DLD1 (cell line): Measurements from ENCODE around the gene TTLL5.
"Not testable (repeated sequence)": the region's sequence is repeated elsewhere in the genome, so short reads cannot be mapped to it uniquely, and the experiment has no call there.

ENCODE experiments used
- in situ Hi-C: cut with HindIII; loops from 2 replicates; pipeline ENCODE4 v1.10.0; 2017; ENCODE audit warnings: low sequenced_read_pairs

TTLL5 gene

DNA sequence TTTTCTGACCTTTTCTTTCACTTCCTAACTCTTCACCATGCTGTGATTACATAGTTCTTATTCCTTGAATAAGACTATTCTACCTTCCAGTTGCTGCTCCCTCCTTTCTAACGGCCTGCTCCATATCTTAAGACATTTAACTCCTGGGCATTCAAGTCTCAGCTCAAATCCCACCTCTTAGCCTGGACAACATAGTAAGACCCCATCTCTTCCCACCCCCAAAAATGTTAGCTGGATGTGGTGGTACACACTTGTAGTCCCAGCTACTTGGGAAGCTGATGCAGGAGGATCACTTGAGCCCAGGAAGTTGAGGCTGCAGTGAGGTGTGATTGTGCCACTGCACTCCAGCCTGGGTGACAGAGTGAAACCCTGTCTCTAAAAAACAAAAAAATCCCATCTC, 11.3 kb upstream of the TTLL5 start:
- in situ Hi-C loops = no loop called here

DNA sequence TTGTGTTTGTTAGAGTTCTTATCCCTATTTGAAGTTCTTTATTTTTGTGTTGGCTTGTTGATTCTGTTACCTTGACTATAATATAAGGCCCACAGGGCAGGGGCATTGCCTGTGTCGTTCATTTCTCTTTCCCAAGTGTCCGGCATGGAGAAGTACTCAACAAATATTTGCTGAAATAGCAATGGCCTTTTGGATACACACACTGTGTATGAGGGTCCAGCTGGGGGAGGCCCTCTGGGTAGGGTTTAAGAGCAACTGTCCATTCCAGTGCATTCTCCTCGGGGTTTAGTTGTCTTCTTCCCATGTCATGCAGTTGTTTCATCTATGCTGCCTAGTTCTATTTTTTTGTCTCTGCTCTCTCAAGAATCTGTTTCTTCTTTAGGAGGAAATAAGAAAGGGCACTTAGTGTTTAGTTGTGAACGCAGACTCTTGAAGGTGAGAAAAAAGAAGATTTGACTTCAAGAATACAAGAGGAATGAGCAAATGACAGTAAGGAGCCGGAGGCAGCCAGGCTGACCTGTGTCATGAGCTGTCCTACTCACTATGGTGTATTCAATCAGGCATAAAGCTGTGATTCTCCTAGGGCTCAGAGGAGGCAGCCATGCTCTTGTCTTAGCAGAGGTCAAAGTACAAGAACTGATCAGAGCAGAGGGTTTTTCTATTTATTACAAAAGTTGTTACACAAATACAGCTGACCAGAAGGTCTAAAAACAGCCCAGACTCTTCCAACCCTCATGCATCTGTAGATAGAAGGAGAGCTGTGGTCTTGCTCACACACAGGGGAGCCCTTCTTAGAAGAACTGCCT, 10.6 kb upstream of the TTLL5 start:
- in situ Hi-C loops = no loop called here

DNA sequence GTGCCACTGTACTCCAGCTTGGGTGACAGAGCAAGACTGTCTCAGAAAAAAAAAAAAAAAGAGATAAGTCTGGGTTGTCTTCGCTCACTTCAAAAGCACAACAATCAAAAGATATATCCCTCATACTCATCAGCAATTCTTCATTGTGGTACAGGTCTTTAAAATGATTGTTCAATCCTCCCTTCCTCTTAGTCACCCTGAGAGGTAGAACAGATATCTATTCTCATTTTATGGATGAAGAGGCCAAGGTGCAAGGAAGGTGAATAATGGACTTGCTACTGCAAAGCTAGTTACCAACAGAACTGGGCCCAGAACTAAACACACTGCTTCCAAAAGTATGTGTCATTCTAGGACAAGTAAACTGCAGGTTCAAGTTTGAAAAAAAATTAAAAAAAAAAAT, 7.5 kb upstream of the TTLL5 start:
- in situ Hi-C loops = no loop called here

DNA sequence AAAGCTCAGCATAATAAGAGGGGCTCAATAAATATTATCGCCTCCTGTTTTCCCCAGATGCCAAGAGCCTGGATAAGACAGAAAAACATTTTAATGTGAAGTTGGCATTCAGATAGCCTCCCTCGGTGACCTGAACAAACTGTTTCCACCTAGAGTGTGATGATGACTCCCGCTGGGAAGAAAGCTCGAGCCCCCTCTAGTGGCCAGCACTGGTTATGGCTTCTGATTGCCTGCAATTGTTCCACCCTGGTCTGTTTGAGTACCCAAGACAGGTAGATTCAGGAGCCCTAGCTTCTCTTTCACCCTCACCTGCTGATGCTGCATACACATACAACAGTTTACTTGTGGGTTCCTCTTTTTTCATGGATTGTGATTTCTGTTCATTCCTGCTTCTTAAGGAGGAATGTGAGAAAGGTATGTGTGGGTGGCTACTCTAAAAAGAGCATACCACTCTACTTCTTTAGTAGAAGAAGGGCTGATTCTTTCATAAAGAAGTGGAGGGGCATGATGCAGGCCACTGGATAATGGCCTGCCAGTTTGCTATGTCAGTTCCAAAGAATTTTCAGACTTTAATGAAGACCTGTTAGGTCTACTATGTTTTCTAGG, 6.8 kb upstream of the TTLL5 start:
- in situ Hi-C loops = no loop called here

GRCh38 chr14:75655235-75655634, 5.8 kb upstream of the TTLL5 start:
- in situ Hi-C loops = no loop called here

DNA sequence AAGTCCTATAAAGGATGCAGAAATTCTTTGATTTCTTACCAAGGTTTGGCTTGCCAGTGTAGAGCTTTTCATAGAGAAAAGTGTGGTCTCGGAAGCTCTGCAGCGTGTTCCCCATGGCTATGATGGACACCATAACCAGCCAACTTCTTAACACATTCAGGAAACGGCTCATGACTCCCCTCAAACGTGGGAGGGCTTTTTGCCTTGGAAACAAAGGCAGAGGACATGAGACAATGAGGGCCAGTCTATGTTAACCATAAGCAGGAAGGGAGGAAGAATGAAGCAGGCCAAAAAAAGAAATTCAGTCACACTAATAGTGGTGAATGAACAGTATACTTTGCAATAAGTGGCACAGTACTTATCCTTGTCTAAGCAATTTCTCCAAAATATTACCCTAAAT, 3.7 kb upstream of the TTLL5 start:
- in situ Hi-C loops = no loop called here

- in situ Hi-C loops = no loop called here
These were observed 2.1 kb upstream of the TTLL5 start for GRCh38 chr14:75658957-75659356.

GRCh38 chr14:75660238-75660629, 812 bp upstream of the TTLL5 start:
- in situ Hi-C loops = no loop called here

DNA sequence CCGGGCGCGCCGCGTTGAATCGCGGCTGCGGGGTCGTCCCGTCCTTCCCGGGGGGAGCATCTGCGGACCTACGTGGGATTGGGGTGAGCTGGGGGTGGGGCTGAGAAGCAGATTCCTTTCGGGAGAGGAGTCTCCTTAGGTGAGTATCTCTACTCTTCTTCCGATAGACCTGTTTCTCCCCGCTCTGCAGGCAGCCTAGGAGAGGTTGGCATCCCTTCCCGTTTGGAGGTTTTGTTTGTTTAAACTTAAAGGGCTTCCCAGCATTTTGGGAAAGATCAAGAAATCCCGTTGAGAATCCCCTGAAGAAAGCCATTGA, 411 bp downstream of the TTLL5 start:
- in situ Hi-C loops = no loop called here

DNA sequence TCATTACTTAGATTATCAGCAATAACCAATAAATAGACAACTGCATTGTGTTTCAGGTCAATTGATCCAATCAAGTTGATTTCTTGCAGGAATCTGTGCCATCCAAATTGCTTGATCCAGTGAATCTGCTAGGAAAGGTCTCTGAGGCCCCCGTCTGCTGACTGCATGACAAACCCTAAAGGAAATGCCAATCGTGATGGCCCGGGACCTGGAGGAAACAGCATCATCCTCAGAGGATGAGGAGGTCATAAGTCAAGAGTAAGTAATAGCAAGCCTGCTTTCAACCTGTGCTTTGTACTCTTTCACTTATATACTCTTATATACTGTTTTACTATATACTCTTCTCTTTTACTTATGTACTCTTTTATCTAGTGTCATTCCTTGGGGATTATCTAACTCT, 1.9 kb downstream of the TTLL5 start:
- in situ Hi-C loops = no loop called here

- in situ Hi-C loops = no loop called here
These were observed 6.2 kb downstream of the TTLL5 start for GRCh38 chr14:75667099-75667765.

- in situ Hi-C loops = no loop called here
These were observed 11.7 kb downstream of the TTLL5 start for GRCh38 chr14:75672605-75673192.

GRCh38 chr14:75673345-75674035, 12.4 kb downstream of the TTLL5 start:
- in situ Hi-C loops = no loop called here

DNA sequence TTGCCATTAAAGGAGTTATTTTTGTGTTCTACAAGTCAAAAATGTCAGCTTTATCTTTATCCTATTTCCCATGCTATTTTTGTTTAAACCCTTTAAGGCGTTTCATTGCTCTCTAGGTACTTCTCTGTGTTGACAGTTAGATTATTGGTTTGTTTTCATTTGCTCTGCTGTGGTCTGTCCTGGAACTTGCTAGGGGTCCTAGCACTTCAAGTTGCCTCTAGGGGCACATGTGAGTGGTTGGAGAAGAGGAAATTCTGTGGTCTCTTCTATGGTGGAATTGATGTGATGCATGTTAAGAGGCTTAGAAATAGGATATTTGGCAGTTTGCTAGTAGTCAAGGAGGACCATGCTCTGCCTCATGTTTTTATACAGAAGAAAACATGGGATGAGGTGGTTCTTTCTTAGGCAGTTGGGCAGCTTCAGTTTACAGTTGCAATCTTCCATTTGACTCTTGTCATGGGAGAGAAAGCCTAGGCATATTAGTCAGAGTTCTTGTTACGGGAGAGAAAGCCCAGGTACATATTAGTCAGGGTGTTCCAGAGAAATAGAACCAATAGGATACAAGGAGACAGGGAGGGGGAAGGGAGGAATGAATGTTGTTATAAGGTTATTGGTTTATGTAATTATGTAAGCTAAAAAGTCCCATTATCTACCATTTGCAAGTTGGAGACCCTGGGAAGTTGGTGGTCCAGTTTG, 14.4 kb downstream of the TTLL5 start:
- in situ Hi-C loops = no loop called here

- in situ Hi-C loops = no loop called here
These were observed 24.9 kb downstream of the TTLL5 start for GRCh38 chr14:75685910-75686309.

DNA sequence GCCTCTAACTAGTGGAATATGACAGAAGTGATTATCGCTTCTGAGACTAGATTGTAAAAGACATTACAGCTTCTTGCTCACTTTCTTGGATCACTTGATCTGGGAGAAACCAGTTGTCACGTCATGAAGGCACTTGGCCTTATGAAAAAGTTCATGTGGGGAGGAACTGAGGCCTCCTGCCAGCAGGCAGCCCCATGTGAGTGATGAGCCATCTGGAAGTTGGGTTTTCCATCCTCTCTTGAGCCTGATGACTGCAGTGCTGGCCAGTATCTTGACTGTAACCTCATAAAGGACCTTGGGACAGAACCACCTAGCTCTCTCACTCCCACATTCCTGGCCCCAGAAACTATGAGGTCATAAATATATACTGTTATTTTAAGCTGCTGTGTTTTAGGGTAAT, 28.0 kb downstream of the TTLL5 start:
- in situ Hi-C loops = no loop called here

- in situ Hi-C loops = no loop called here
These were observed 29.0 kb downstream of the TTLL5 start for GRCh38 chr14:75690010-75690409.

- in situ Hi-C loops = not testable (repeated sequence)
These were observed 34.0 kb downstream of the TTLL5 start for GRCh38 chr14:75695025-75695424.

GRCh38 chr14:75697386-75697785, 36.3 kb downstream of the TTLL5 start:
- in situ Hi-C loops = no loop called here

GRCh38 chr14:75697918-75698317, 36.9 kb downstream of the TTLL5 start:
- in situ Hi-C loops = no loop called here

- in situ Hi-C loops = no loop called here
These were observed 38.3 kb downstream of the TTLL5 start for GRCh38 chr14:75699331-75699730.
